ENCODE measurements around the gene SLC6A15. TPM values are rescaled to one million over a fixed set of nuclear protein-coding genes. Genes with fewer than 3 reads are reported as not detected.

Gene SLC6A15
- total RNA-seq, 1 donor from 2014 or later = not detected

DNA sequence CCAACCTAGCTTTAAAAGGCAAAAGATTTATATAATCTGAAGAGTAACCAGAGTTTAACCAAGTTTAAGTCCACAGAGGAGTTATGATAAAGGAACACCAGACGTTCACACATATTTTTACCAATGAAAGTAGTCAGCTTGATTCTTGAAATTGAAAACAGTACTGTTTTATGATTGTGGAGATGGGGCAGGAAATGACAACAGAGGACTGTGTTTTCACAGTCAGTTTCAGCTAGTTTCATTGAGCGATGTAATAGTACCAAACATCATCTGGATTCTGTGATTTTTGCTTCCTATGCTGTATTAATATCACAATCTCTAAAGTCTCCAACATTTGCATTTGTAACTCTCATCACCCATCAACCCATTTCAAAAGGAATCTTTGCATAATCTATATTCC is 34.2 kb upstream of the SLC6A15 start:
- ATAC-seq = no peak
- no peak for TF ChIP-seq CTCF (IDR thresholded peaks at IDR 0.05)

GRCh38 chr12:84937415-84937814 is 24.8 kb upstream of the SLC6A15 start:
- Histone ChIP-seq H3K27ac (no peak overlapping the region), H3K27me3 (ENCODE audit: low read depth) (no peaks in the 10 kb centered on the region), H3K9me3 (no peaks in the 10 kb centered on the region), H3K36me3 (no peaks in the 10 kb centered on the region), H3K4me1 (no peaks in the 10 kb centered on the region), H3K4me3 (no peak overlapping the region)
- ATAC-seq (no peak), DNase-seq (no peak)
- intact Hi-C loops (cut with DNase I) = no loop called here
- TF ChIP-seq CTCF (IDR thresholded peaks at IDR 0.05) = no peak

More for the DNA sequence above, 34.2 kb upstream of the SLC6A15 start:
- intact Hi-C loops (cut with DNase I) = no loop called here
- Histone ChIP-seq H3K27ac (no peak overlapping the region), H3K36me3 (no peaks in the 10 kb centered on the region), H3K27me3 (ENCODE audit: low read depth) (no peaks in the 10 kb centered on the region), H3K4me1 (no peaks in the 10 kb centered on the region), H3K9me3 (no peaks in the 10 kb centered on the region), H3K4me3 (no peak overlapping the region)
- no peak for DNase-seq

DNA sequence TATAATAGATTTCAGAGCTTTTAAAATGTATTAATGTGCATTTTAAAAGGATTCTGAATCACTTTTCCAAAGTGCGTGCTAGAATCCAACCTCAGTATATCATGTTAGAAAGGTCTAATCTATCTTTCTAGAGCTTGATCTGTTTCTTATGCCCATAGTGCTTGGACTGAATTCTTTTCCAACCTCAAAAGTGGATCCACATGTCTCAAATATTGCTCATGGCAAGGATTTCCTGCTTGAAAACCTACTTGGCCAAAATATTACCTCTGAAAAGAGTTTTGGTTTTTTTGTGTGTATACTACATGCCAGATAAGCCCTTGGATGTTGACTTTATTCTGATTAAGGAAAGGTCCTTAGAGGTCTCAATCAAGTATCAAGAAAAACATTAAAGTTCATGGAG is 16.9 kb upstream of the SLC6A15 start:
- ATAC-seq (no peak), DNase-seq (no peak)
- Histone ChIP-seq H3K4me1 (no peaks in the 10 kb centered on the region), H3K4me3 (no peak overlapping the region), H3K36me3 (no peaks in the 10 kb centered on the region), H3K9me3 (no peaks in the 10 kb centered on the region), H3K27ac (no peak overlapping the region), H3K27me3 (ENCODE audit: low read depth) (no peaks in the 10 kb centered on the region)
- TF ChIP-seq CTCF (IDR thresholded peaks at IDR 0.05) = no peak
- intact Hi-C loops (cut with DNase I) = no loop called here

DNA sequence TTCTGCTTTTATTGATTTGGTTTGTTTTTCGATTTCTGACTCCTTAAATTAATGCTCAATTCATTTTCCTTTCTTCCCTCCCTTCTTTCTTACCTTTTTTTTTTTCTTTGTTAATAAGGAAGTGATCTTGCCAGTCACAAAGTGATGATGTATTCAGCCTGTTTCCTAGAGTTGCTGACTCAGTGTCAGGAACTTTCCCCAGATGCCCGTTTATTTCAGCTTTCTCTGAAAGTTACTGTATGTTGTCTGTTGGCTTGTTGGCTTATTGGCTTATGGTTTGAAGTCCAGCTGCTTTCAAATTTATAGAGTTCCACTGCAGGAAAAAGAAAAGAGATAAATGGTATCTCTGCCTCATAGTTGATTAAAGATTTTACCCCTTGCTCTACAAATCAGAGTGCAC is 12.4 kb upstream of the SLC6A15 start:
- no peak for TF ChIP-seq CTCF (IDR thresholded peaks at IDR 0.05)
- DNase-seq = no peak

GRCh38 chr12:84922693-84923092 is 10.1 kb upstream of the SLC6A15 start:
- Histone ChIP-seq H3K4me3 (no peak overlapping the region), H3K36me3 (no peaks in the 10 kb centered on the region), H3K9me3 (no peaks in the 10 kb centered on the region), H3K27me3 (ENCODE audit: low read depth) (no peaks in the 10 kb centered on the region), H3K27ac (no peak overlapping the region), H3K4me1 (no peaks in the 10 kb centered on the region)
- intact Hi-C loops (cut with DNase I) = no loop called here
- ATAC-seq = no peak
- TF ChIP-seq CTCF (IDR thresholded peaks at IDR 0.05) = no peak
- DNase-seq = no peak

More for the DNA sequence above, 12.4 kb upstream of the SLC6A15 start:
- H3K9me3 ChIP-seq = no peaks in the 10 kb centered on the region
- no peaks in the 10 kb centered on the region for H3K27me3 ChIP-seq (ENCODE audit: low read depth)
- H3K27ac ChIP-seq = no peak overlapping the region
- intact Hi-C loops (cut with DNase I) = no loop called here
- no peak overlapping the region for H3K4me3 ChIP-seq
- ATAC-seq = no peak
- no peaks in the 10 kb centered on the region for H3K36me3 ChIP-seq
- no peaks in the 10 kb centered on the region for H3K4me1 ChIP-seq

- Histone ChIP-seq H3K4me1 (no peaks in the 10 kb centered on the region), H3K27ac (no peak overlapping the region), H3K27me3 (ENCODE audit: low read depth) (peaks cover 4% of the 10 kb centered on the region), H3K36me3 (no peaks in the 10 kb centered on the region), H3K9me3 (no peaks in the 10 kb centered on the region), H3K4me3 (no peak overlapping the region)
- intact Hi-C loops (cut with DNase I) = no loop called here
- no peak for ATAC-seq
- DNase-seq = no peak
- no peak for TF ChIP-seq CTCF (IDR thresholded peaks at IDR 0.05)
Measured at GRCh38 chr12:84920331-84920730, 7.7 kb upstream of the SLC6A15 start.

Measured in lower lobe of right lung (tissue), 2 donors.